ENCODE results near the gene DOCK9. TPM values are rescaled to one million over a fixed set of nuclear protein-coding genes. Genes with fewer than 3 reads are reported as not detected.

DOCK9 gene
- total RNA-seq, 1 experiment from 2014 or later, result 36.6 TPM

DNA sequence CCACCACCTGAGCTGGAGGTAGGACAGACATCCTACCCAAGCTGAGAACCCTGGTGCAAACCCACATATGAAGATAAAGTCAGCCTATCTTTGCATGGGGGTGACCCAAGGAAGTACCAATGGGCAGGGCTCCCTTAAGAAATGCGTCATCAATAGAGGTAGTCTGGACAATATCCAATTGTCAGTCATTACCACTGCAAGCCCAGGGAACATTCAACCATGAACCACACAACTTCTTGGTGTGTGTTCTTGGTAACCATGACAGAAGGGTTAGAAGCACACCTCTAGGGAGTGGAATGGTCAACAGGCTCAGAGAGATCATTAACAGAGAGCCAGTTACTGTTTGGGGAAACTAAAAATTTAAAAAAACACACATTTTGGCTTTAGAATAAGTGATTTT is 34.7 kb upstream of the DOCK9 start:
- DNase-seq (ENCODE audit: low spot score) (no peak), ATAC-seq (no peak)
- Mint-ChIP-seq H3K36me3 (no peaks in the 10 kb centered on the region), H3K27me3 (ENCODE audit: low read depth) (no peaks in the 10 kb centered on the region), H3K4me3 (no peak overlapping the region), H3K27ac (no peak overlapping the region), H3K9me3 (no peaks in the 10 kb centered on the region), H3K4me1 (peaks cover 17% of the 10 kb centered on the region)
- TF ChIP-seq TP53 (CRISPR knock-in tag; IDR thresholded peaks at IDR 0.05), result no peak
- TF ChIP-seq, protein P1, sequence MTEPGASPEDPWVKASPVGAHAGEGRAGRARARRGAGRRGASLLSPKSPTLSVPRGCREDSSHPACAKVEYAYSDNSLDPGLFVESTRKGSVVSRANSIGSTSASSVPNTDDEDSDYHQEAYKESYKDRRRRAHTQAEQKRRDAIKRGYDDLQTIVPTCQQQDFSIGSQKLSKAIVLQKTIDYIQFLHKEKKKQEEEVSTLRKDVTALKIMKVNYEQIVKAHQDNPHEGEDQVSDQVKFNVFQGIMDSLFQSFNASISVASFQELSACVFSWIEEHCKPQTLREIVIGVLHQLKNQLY (CRISPR knock-in tag; IDR thresholded peaks at IDR 0.05), result no peak
- no peak for TF ChIP-seq ZBTB21 (CRISPR knock-in tag; IDR thresholded peaks at IDR 0.05; ENCODE audit: borderline replicate concordance)
- TF ChIP-seq NFATC4 (CRISPR knock-in tag; IDR thresholded peaks at IDR 0.05), result no peak
- no peak for TF ChIP-seq NR1H2 (CRISPR knock-in tag; IDR thresholded peaks at IDR 0.05)
- TF ChIP-seq, protein P2, sequence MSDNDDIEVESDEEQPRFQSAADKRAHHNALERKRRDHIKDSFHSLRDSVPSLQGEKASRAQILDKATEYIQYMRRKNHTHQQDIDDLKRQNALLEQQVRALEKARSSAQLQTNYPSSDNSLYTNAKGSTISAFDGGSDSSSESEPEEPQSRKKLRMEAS (CRISPR knock-in tag; IDR thresholded peaks at IDR 0.05), result no peak
- no peak for TF ChIP-seq ZNF219 (CRISPR knock-in tag; IDR thresholded peaks at IDR 0.05; ENCODE audit: borderline replicate concordance)
- no peak for TF ChIP-seq JUN (CRISPR knock-in tag; IDR thresholded peaks at IDR 0.05)
- no peak for TF ChIP-seq CREB1 (CRISPR knock-in tag; IDR thresholded peaks at IDR 0.05)
- TF ChIP-seq, protein P3, sequence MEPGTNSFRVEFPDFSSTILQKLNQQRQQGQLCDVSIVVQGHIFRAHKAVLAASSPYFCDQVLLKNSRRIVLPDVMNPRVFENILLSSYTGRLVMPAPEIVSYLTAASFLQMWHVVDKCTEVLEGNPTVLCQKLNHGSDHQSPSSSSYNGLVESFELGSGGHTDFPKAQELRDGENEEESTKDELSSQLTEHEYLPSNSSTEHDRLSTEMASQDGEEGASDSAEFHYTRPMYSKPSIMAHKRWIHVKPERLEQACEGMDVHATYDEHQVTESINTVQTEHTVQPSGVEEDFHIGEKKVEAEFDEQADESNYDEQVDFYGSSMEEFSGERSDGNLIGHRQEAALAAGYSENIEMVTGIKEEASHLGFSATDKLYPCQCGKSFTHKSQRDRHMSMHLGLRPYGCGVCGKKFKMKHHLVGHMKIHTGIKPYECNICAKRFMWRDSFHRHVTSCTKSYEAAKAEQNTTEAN (CRISPR knock-in tag; IDR thresholded peaks at IDR 0.05), result no peak
- TF ChIP-seq CBFB (CRISPR knock-in tag; IDR thresholded peaks at IDR 0.05; ENCODE audit: low read depth), result no peak
- no peak for TF ChIP-seq IRF2 (CRISPR knock-in tag; IDR thresholded peaks at IDR 0.05; ENCODE audit: borderline replicate concordance, low read depth)
- no peak for TF ChIP-seq ESRRA (CRISPR knock-in tag; IDR thresholded peaks at IDR 0.05; ENCODE audit: borderline replicate concordance)
- TF ChIP-seq, protein P4, sequence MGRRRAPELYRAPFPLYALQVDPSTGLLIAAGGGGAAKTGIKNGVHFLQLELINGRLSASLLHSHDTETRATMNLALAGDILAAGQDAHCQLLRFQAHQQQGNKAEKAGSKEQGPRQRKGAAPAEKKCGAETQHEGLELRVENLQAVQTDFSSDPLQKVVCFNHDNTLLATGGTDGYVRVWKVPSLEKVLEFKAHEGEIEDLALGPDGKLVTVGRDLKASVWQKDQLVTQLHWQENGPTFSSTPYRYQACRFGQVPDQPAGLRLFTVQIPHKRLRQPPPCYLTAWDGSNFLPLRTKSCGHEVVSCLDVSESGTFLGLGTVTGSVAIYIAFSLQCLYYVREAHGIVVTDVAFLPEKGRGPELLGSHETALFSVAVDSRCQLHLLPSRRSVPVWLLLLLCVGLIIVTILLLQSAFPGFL (CRISPR knock-in tag; IDR thresholded peaks at IDR 0.05; ENCODE audit: borderline replicate concordance), result no peak
- no peak for TF ChIP-seq ZNF423 (CRISPR knock-in tag; IDR thresholded peaks at IDR 0.05)
- TF ChIP-seq, protein P5, sequence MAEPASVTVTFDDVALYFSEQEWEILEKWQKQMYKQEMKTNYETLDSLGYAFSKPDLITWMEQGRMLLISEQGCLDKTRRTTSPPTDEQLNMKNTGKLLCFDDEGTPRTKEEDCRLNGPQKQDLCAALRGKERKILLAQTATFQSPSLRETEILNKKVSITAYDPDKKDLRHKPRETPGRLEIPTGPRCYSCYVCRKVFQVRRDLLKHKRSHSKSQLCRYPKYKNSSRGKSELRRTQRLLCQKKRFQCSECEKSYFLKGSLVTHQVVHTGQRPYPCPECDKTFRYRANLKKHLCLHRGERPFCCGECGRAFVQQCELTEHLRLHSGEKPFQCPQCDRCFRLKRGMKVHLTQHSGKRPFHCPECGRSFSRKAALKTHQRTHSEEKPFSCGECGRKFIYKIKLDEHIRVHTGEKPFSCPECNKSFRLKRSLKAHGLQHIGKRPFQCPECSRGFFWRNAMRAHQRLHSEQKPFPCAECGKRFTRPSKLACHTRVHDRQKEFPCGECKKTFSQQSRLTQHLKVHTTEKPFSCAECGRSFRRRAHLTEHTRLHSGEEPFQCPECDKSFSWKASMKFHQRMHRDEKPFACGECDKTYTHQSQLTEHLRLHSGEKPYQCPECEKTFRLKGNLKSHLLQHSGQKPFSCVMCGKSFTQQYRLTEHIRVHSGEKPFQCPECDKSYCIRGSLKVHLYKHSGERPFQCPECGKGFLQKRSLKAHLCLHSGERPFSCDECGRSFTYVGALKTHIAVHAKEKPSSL (CRISPR knock-in tag; conservative IDR thresholded peaks at IDR 0.05), result no peak
- TF ChIP-seq KAT7 (CRISPR knock-in tag; IDR thresholded peaks at IDR 0.05; ENCODE audit: borderline replicate concordance), result no peak
- CTCF ChIA-PET, result interaction anchor here (1.6 kb wide), 1 partner anchor 16 kb away, joined by 7 read pairs; no protein-coding TSS in a partner anchor
- POLR2A ChIA-PET, result no interaction called here

DNA sequence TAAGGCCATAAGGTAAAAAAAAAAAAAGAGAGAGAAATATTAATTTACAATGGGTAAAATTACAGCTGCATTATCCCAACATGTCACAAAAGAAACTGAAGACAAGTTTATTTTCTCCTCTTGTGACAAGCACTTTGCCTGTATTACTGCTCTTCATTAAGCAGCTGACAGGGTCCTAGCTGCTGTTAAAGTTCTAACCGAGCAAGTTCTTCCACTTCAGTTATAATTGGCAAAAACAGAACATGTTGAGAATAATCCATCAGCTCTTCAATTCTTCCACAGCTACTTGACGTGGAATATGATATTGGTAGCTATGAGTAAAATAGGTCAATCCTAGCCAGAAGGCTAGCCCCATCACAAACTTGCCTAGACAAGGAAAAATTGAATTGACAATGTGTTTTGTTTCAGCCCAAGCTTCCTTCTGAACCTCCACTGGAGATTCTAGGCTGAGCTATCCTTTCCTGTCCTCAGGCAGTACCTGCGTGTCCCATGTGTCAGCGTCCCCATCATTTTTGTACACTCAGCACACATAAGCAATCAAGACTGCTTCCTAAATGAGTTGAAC is 32.2 kb upstream of the DOCK9 start:
- Mint-ChIP-seq H3K4me1 (peaks cover 4% of the 10 kb centered on the region; the same call in 1 of the 2 replicates), H3K27ac (0 out of 2 replicates have a peak overlapping the region, but pooled peaks have one; percentile 38), H3K27me3 (ENCODE audit: low read depth) (no peaks in the 10 kb centered on the region), H3K4me3 (no peak overlapping the region), H3K9me3 (no peaks in the 10 kb centered on the region), H3K36me3 (no peaks in the 10 kb centered on the region)
- DNase-seq (ENCODE audit: low spot score), result no peak
- ChIA-PET POLR2A (interaction anchor here (0.7 kb wide), 1 partner anchor 782 kb away, joined by 5 read pairs; no protein-coding TSS in a partner anchor), CTCF (interaction anchor here (1.3 kb wide), 1 partner anchor 19 kb away, joined by 7 read pairs; no protein-coding TSS in a partner anchor)
- ATAC-seq, result no peak
- TF ChIP-seq TCF7 (CRISPR knock-in tag; IDR thresholded peaks at IDR 0.05; ENCODE audit: low read depth) (no peak), ZNF121 (CRISPR knock-in tag; IDR thresholded peaks at IDR 0.05) (no peak), GRHL2 (CRISPR knock-in tag; IDR thresholded peaks at IDR 0.05; ENCODE audit: insufficient replicate concordance, severe bottlenecking) (no peak), SMAD3 (CRISPR knock-in tag; IDR thresholded peaks at IDR 0.05; ENCODE audit: borderline replicate concordance) (no peak), HMGA2 (CRISPR knock-in tag; IDR thresholded peaks at IDR 0.05) (no peak), ZNF317 (CRISPR knock-in tag; IDR thresholded peaks at IDR 0.05; ENCODE audit: borderline replicate concordance, low read depth) (no peak), SP1 (CRISPR knock-in tag; conservative IDR thresholded peaks at IDR 0.05) (no peak)
- TF ChIP-seq, protein P4 (CRISPR knock-in tag; IDR thresholded peaks at IDR 0.05; ENCODE audit: borderline replicate concordance), result no peak
- TF ChIP-seq, protein P6, sequence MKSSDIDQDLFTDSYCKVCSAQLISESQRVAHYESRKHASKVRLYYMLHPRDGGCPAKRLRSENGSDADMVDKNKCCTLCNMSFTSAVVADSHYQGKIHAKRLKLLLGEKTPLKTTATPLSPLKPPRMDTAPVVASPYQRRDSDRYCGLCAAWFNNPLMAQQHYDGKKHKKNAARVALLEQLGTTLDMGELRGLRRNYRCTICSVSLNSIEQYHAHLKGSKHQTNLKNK (CRISPR knock-in tag; IDR thresholded peaks at IDR 0.05), result no peak
- TF ChIP-seq, protein P7, sequence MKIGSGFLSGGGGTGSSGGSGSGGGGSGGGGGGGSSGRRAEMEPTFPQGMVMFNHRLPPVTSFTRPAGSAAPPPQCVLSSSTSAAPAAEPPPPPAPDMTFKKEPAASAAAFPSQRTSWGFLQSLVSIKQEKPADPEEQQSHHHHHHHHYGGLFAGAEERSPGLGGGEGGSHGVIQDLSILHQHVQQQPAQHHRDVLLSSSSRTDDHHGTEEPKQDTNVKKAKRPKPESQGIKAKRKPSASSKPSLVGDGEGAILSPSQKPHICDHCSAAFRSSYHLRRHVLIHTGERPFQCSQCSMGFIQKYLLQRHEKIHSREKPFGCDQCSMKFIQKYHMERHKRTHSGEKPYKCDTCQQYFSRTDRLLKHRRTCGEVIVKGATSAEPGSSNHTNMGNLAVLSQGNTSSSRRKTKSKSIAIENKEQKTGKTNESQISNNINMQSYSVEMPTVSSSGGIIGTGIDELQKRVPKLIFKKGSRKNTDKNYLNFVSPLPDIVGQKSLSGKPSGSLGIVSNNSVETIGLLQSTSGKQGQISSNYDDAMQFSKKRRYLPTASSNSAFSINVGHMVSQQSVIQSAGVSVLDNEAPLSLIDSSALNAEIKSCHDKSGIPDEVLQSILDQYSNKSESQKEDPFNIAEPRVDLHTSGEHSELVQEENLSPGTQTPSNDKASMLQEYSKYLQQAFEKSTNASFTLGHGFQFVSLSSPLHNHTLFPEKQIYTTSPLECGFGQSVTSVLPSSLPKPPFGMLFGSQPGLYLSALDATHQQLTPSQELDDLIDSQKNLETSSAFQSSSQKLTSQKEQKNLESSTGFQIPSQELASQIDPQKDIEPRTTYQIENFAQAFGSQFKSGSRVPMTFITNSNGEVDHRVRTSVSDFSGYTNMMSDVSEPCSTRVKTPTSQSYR (CRISPR knock-in tag; IDR thresholded peaks at IDR 0.05), result no peak

Data from WTC11 (cell line).